Measurements from ENCODE around the gene FMNL2. TPM values are rescaled to one million over a fixed set of nuclear protein-coding genes. Genes with fewer than 3 reads are reported as not detected.

Gene FMNL2
- total RNA-seq, 4 donors from 2014 or later, result 37.7 to 60.9 (median 52.1) TPM

DNA sequence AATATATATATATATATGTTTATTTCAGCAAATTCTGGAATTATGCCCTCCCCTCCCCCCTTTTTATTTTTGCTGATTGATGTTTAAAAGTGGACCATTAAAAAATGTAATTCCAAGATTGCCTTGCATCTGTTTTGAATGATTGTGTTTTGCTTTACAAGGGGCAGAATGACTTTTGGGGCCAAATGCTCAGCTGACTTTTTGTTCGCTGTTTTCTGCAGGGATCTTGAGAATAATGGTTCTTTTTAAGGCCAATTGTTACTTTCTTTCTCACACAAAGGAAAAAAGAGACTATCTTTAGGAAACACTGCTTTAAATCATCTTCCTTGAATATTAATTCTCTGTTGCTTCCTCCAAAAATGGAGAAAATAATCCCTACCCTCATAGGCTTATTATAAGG, 95.9 kb downstream of the FMNL2 start:
- TF ChIP-seq, protein P1, sequence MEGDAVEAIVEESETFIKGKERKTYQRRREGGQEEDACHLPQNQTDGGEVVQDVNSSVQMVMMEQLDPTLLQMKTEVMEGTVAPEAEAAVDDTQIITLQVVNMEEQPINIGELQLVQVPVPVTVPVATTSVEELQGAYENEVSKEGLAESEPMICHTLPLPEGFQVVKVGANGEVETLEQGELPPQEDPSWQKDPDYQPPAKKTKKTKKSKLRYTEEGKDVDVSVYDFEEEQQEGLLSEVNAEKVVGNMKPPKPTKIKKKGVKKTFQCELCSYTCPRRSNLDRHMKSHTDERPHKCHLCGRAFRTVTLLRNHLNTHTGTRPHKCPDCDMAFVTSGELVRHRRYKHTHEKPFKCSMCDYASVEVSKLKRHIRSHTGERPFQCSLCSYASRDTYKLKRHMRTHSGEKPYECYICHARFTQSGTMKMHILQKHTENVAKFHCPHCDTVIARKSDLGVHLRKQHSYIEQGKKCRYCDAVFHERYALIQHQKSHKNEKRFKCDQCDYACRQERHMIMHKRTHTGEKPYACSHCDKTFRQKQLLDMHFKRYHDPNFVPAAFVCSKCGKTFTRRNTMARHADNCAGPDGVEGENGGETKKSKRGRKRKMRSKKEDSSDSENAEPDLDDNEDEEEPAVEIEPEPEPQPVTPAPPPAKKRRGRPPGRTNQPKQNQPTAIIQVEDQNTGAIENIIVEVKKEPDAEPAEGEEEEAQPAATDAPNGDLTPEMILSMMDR (IDR thresholded peaks at IDR 0.05), result no peak
- TF ChIP-seq POLR2A (IDR thresholded peaks at IDR 0.05), result no peak
- intact Hi-C loops (cut with DNase I), result no loop called here
- Histone ChIP-seq H3K36me3 (no peaks in the 10 kb centered on the region), H3K9me3 (no peaks in the 10 kb centered on the region), H3K27ac (no peak overlapping the region), H3K4me1 (peaks cover 15 to 27% of the 10 kb centered on the region in 2 donors), H3K4me3 (replicated peaks in 1 of 3) (no peak overlapping the region), H3K27me3 (no peaks in the 10 kb centered on the region)
- 79 to 94% methylated on average over 1 of the region's 1 CpG for WGBS, 2 donors
- no peak for DNase-seq

- Histone ChIP-seq H3K9me3 (no peaks in the 10 kb centered on the region), H3K36me3 (no peaks in the 10 kb centered on the region), H3K27ac (no peak overlapping the region), H3K27me3 (no peaks in the 10 kb centered on the region), H3K4me3 (replicated peaks in 1 of 3) (no peak overlapping the region), H3K4me1 (peaks cover 9 to 20% of the 10 kb centered on the region in 2 donors)
- no peak for DNase-seq
- TF ChIP-seq POLR2A (IDR thresholded peaks at IDR 0.05), result no peak
- TF ChIP-seq, protein P1 (IDR thresholded peaks at IDR 0.05), result no peak
- intact Hi-C loops (cut with DNase I), result no loop called here
- 75 to 88% methylated on average over 4 of the region's 4 CpGs for WGBS, 2 donors
Measured at GRCh38 chr2:152431370-152432098, 96.6 kb downstream of the FMNL2 start.

DNA sequence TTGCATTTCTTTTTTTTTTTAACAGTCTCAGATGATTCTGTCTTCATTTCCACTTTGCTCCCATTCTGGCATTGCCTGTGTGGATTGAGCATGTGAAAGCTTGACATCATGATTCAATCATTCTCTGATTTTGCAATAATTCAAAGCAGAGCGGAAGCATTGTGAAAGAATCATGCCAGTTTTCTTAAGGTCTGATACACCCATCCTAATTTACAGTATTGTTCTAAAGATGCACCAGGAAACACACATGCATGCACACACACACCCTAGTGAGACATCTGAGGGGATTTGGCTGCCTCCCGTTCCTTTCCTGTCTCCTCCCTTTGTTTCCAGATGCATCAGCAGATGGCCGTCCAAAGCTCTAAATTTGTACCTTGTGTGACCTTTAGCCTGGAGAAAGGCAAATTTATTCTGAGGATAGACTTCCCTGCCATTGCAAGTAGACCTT, 97.3 kb downstream of the FMNL2 start:
- Histone ChIP-seq H3K9me3 (no peaks in the 10 kb centered on the region), H3K4me1 (peaks cover 9 to 13% of the 10 kb centered on the region in 2 donors), H3K27me3 (no peaks in the 10 kb centered on the region), H3K36me3 (no peaks in the 10 kb centered on the region), H3K27ac (peak overlapping the region in 1 of 3 donors; percentile 45), H3K4me3 (replicated peaks in 1 of 3) (no peak overlapping the region)
- intact Hi-C loops (cut with DNase I), result no loop called here
- TF ChIP-seq, protein P1 (IDR thresholded peaks at IDR 0.05), result no peak
- no peak for TF ChIP-seq POLR2A (IDR thresholded peaks at IDR 0.05)
- WGBS, 2 donors, result 66 to 68% methylated on average over 3 of the region's 3 CpGs
- DNase-seq, result no peak

DNA sequence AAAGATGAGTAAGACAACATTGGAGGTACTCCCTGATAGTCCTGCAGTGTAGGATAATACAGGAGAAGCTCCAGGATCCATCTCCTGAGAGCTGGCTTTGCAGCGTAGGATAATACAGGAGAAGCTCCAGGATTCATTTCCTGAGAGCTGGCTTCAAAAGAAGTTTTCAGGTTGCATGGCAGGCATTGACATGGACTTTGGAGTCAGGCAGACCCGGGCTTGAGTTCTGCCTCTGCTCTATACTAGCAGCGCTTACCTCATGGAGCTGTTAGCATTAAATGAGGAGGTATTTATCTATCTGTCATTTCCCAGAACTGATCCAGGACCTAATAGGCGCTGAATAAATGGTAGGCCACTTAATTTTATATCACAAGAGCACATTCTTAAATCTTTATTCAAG, 97.8 kb downstream of the FMNL2 start:
- H3K36me3 ChIP-seq, result no peaks in the 10 kb centered on the region
- intact Hi-C loops (cut with DNase I), result no loop called here
- no peaks in the 10 kb centered on the region for H3K27me3 ChIP-seq
- TF ChIP-seq POLR2A (IDR thresholded peaks at IDR 0.05), result no peak
- TF ChIP-seq, protein P1 (IDR thresholded peaks at IDR 0.05), result no peak
- peak overlapping the region in 1 of 3 donors; percentile 45 for H3K27ac ChIP-seq
- 90% methylated on average over 4 of the region's 4 CpGs for WGBS, 2 donors
- H3K9me3 ChIP-seq, result no peaks in the 10 kb centered on the region
- peaks cover 9 to 17% of the 10 kb centered on the region in 2 donors for H3K4me1 ChIP-seq
- no peak for DNase-seq
- no peak overlapping the region for H3K4me3 ChIP-seq (replicated peaks in 1 of 3)

DNA sequence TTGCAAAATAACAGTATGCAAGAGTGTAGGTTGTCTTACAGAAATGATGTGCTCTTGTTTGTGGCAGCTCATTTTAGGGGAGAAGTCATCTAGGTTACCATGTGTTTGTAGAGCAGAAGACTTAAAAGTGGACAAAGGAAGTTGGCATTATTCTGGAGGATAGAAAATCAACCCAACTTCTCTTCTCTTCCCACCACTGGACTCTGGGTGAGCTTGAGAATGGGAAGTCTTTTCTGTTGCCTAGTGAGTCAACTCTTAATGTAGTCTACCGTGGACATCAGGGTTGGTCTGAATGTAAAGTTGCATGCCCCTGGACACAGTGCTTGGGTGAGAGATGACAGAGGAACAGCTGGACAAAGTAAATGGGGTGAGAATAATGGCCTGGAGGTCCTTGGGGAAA, 98.3 kb downstream of the FMNL2 start:
- intact Hi-C loops (cut with DNase I), result no loop called here
- DNase-seq, result no peak
- H3K27ac ChIP-seq, result no peak overlapping the region
- 86 to 87% methylated on average over 1 of the region's 1 CpG for WGBS, 2 donors
- H3K4me3 ChIP-seq (replicated peaks in 1 of 3), result no peak overlapping the region
- no peaks in the 10 kb centered on the region for H3K9me3 ChIP-seq
- H3K4me1 ChIP-seq, result peaks cover 6 to 16% of the 10 kb centered on the region in 2 donors
- no peak for TF ChIP-seq POLR2A (IDR thresholded peaks at IDR 0.05)
- H3K27me3 ChIP-seq, result no peaks in the 10 kb centered on the region
- no peaks in the 10 kb centered on the region for H3K36me3 ChIP-seq

All from thyroid gland (tissue), 4 donors.